T47D (cell line): ENCODE results near the gene MAST4.

Experiments used
- DNase-seq, 2 experiments: peaks; one replicate each; pipeline versions ENCODE4 v3.0.0 to v3.0.0-alpha.2; 2011 to 2012; ENCODE audit warnings: low read depth in 1 of 2, low spot score in 1 of 2
- JUND ChIP-seq: IDR thresholded peaks from 2 replicates; pipeline ENCODE4 v1.6.1; 2012; ENCODE audit warnings: low read depth
- in situ Hi-C: cut with HindIII; loops from 2 replicates; pipeline ENCODE4 v1.10.0; 2016; ENCODE audit warnings: low sequenced_read_pairs, low pct_unique_long_range_greater_than_20kb

The MAST4 gene

GRCh38 chr5:67194166-67194565 is 598.0 kb downstream of the MAST4 start:
- TF ChIP-seq JUND = no peak
- no peak for DNase-seq
- in situ Hi-C loops = no loop called here

DNA sequence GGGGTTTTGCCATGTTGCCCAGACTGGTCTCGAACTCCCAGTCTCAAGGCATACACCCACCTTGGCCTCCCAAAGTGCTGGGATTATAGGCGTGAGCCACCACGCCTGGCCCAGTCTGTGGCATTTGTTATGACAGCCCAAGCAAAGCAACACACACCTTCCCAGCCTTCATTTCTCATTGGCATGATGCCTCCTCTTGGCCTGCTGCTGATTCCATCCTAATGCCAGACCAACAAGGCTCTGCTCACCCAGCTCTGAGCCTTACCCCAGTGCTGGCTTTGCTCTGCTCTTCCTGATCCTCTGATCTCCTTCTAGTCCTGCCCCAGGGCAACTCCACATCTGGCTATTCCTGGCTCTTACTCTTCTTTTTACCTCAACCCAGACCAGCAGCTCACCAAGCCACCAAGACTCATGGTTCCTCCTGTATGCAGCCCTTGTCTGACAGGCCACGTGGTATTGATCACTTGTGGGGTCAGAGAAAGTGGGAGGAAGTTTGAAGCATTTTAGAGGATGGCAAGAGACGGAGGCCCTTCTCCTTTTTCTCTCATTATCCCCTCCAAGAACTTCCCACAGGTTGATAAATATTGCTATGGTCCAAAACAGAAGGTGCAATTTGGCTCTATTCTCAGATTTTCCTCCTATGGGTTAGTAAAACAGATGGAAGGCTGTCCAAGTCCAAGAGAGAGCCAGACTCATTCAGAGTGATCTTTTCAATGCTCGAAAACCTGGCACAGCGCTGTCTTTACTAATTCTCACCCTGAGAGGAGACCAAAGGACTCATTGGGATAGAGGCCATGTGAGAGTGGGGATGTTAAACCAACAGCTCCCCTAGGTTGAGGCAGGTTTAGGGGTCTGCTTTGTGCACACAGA is 599.4 kb downstream of the MAST4 start:
- no peak for DNase-seq
- in situ Hi-C loops = no loop called here
- no peak for TF ChIP-seq JUND

DNA sequence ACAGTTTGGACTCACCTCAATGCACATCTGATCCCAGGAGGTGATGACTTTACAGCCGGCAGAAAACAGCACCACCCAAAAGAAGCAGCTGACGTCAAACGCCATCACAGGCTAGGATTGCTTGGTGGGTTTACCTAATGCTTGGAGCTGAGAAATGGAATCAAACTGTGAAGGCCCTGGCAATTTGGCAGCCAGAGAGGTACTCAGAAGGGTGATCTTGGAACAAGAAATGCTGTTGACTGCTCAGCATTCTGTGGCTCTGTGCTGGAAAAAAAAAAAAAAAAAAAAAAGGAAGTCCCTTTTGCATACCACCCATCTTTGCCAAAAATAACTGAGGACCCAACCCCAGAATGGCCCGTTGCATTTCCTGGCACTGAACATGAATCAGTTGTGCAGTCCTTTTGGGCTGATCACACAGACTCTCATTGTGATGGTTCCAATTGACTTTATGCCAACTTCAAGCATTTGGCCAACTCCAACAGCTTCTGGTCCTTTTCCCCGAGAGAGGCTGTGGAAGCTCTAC is 600.4 kb downstream of the MAST4 start, which contains the start of gene CD180:
TSS of gene CD180 (minus strand) at position 263 of the 523 bp plus-strand sequence. CDS start at position 105, 158 bp downstream.
- DNase-seq = no peak
- in situ Hi-C loops = no loop called here
- TF ChIP-seq JUND = no peak

DNA sequence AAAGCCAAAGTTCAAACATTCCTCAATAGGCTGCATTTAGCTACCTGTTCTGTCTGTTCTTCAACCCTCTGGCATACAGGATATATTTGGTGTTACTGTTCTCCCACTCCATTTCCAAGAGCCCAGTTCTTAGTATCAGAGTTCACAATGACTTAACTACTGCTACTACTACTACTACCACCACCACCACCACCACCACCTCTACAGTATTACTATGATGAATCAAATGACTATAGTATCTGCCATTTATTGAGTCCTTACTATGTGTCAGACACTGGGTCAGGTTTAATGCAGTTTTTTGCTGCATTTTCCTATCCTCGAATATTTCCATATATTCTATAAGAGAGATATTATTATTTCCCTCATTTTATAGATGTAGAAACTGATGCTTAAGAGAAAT is 601.3 kb downstream of the MAST4 start:
- TF ChIP-seq JUND = no peak
- DNase-seq = no peak
- in situ Hi-C loops = no loop called here

- DNase-seq = no peak
- TF ChIP-seq JUND = no peak
Measured at GRCh38 chr5:67198917-67199316, 602.7 kb downstream of the MAST4 start.

DNA sequence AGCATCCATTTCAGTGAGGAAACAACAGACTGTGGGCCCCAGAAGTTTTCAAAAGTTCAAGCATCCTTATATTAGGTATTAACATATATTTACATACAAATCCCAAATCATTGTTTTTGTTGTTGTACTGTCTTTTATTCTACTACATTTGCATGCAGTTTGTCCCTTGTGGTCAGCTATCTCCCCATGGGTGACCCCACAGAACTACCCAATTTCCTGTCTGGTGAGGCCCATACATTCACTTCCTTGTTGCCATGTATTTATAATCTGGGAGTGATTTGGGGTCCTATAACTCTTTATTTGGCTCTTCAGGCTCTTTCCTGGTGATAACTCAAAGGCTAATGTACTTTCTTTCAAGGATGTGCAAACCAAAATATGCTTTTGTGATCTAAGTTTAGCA is 603.7 kb downstream of the MAST4 start:
- TF ChIP-seq JUND = no peak
- in situ Hi-C loops = no loop called here
- DNase-seq = no peak

More at GRCh38 chr5:67198917-67199316, 602.7 kb downstream of the MAST4 start:
- in situ Hi-C loops = no loop called here

GRCh38 chr5:67200809-67201562 is 604.8 kb downstream of the MAST4 start:
- no peak for TF ChIP-seq JUND
- in situ Hi-C loops = no loop called here
- no peak for DNase-seq

GRCh38 chr5:67201897-67202549 is 605.8 kb downstream of the MAST4 start:
- no peak for DNase-seq
- in situ Hi-C loops = no loop called here
- no peak for TF ChIP-seq JUND

- DNase-seq = no peak
- TF ChIP-seq JUND = no peak
- in situ Hi-C loops = no loop called here
Measured at GRCh38 chr5:67202828-67203227, 606.6 kb downstream of the MAST4 start.

GRCh38 chr5:67203701-67204074 is 607.5 kb downstream of the MAST4 start:
- in situ Hi-C loops = no loop called here

DNA sequence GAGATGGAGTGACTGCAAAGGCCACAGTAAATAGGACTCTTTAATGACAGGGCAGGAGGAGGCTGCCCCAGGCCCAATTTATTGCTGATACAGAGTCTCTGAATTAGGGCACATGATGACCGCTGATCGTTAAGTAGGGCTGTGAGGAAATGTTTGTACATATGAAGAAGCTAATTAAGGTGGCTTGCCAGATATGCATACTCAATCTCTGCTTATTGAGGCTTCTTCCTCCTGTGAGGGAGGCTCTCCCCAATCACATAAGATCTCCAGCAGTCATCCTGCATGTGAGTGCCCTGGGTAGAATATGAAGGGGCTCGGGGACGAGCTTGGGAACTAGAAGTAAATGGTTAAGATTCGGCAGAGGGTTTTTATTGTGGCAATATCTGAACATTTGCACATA is 608.6 kb downstream of the MAST4 start:
- in situ Hi-C loops = no loop called here
- no peak for DNase-seq
- TF ChIP-seq JUND = no peak

More at GRCh38 chr5:67203701-67204074, 607.5 kb downstream of the MAST4 start:
- no peak for DNase-seq
- no peak for TF ChIP-seq JUND

DNA sequence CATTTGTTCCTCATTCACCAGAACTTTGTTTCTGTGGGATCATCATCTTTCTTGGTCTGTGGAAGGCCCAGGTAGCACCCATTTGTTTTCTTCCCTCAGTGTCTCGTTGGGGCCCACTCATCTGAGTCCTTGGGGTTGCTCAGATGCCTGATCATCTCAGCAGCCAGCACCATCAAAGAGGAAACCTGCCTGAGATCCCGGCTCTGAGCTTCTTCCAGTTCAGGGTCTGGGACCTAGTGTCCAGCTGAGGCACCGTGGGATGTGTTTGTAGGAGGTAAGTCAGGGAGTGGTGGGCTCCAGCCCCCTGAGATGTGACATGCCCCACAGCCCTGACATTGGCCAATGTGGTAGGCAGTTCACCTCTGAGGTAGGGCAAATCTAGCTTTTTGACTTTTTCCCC is 609.8 kb downstream of the MAST4 start:
- DNase-seq = no peak
- TF ChIP-seq JUND = no peak
- in situ Hi-C loops = no loop called here
